Transverse colon (tissue), 4 donors: ENCODE data around the gene JAGN1. TPM values are rescaled to one million over a fixed set of nuclear protein-coding genes. Genes with fewer than 3 reads are reported as not detected.
"Not testable (repeated sequence)": the region's sequence is repeated elsewhere in the genome, so short reads cannot be mapped to it uniquely, and the experiment has no call there.

Source experiments
- DNase-seq: peaks from one replicate; pipeline ENCODE4 v3.0.0-alpha.2; 2019
- H3K27ac ChIP-seq, 4 donors: fragments of 200-600 bp; sonication (generic); 2 replicates each; pipeline ENCODE4 v1.5.1; 2016 to 2018; ENCODE audit warnings: inconsistent platforms in 4 of 4
- H3K27me3 ChIP-seq: fragments of 200-600 bp; sonication (generic); 2 replicates; pipeline ENCODE4 v1.5.1; 2017; ENCODE audit warnings: inconsistent platforms
- H3K36me3 ChIP-seq, 4 donors: fragments of 200-600 bp; sonication (generic); 2 replicates each; pipeline ENCODE4 v1.5.1; 2017 to 2019; ENCODE audit warnings: inconsistent platforms in 4 of 4
- H3K4me1 ChIP-seq, 4 donors: fragments of 200-600 bp; sonication (generic); 2 replicates each; pipeline ENCODE4 v1.5.1; 2017 to 2020; ENCODE audit warnings: inconsistent platforms in 4 of 4
- H3K4me3 ChIP-seq, 4 donors: fragments of 200-600 bp; sonication (generic); 1 replicate in 1 of 4; 2 replicates in 3 of 4; pipeline versions ENCODE4 v1.5.1 to v1.6.1; 2017 to 2019; ENCODE audit warnings: inconsistent platforms in 4 of 4
- H3K9me3 ChIP-seq, 2 donors: fragments of 200-600 bp; sonication (generic); 2 replicates each; pipeline ENCODE4 v1.5.1; 2017 to 2019; ENCODE audit warnings: inconsistent platforms in 2 of 2
- CTCF ChIP-seq, 5 experiments: fragments of 200-600 bp in 3 of 5; fragments of 450-650 bp in 2 of 5; sonication (generic) in 3 of 5; IDR thresholded peaks; 1 replicate in 2 of 5; 2 replicates in 3 of 5; pipeline ENCODE4 v1.5.1; 2016 to 2017; ENCODE audit warnings: antibody characterized with exemption in 5 of 5, inconsistent platforms in 3 of 5, mild to moderate bottlenecking in 2 of 5, moderate library complexity in 1 of 5
- EP300 ChIP-seq: sonication (generic); formaldehyde crosslinking; IDR thresholded peaks from one replicate; pipeline ENCODE4 v1.6.1; 2017; ENCODE audit warnings: antibody characterized with exemption, low read depth
- POLR2A ChIP-seq: fragments of 450-650 bp; IDR thresholded peaks from one replicate; pipeline ENCODE4 v1.6.1; 2016; ENCODE audit warnings: antibody characterized with exemption, mild to moderate bottlenecking, moderate library complexity
- POLR2AphosphoS5 ChIP-seq, 3 donors: sonication (generic); formaldehyde crosslinking; IDR thresholded peaks; one replicate each; pipeline ENCODE4 v1.6.1; 2016; ENCODE audit warnings: antibody characterized with exemption in 3 of 3
- WGBS, 2 donors: methylation state at CpG; one replicate each; pipeline ENCODE4 v1.1.5; 2018; ENCODE audit warnings: low coverage in 1 of 2; 5-methylcytosine and 5-hydroxymethylcytosine counted together
- in situ Hi-C, 4 donors: fragments of 200-750 bp; cut with MboI; loops; one replicate each; pipeline versions ENCODE4 v1.15.0 to v1.15.1; 2017; ENCODE audit warnings: low sequenced_read_pairs in 3 of 4, low pct_ligation_motif_present in 1 of 4, low pct_unique_long_range_greater_than_20kb in 1 of 4
- intact Hi-C: fragments of 100-400 bp; cut with DNase I; formaldehyde crosslinking; loops from one replicate; pipeline ENCODE4 v1.15.1; 2023; ENCODE audit warnings: low total_unique reads
- total RNA-seq, 4 donors: library from RNA; depleted of rRNA; stranded (reverse); fragments of >200 nt; gene quantifications; one replicate each; pipeline ENCODE4 v1.1.0, GENCODE V29; 2016

The JAGN1 gene
- total RNA-seq, 4 donors from 2014 or later, result 5.8 to 73.0 (median 28.5) TPM

GRCh38 chr3:9875448-9875847 lies 15.0 kb upstream of the JAGN1 start:
- Histone ChIP-seq H3K4me3 (no peak overlapping the region), H3K4me1 (peaks cover 0 to 5% (median 0%) of the 10 kb centered on the region in 4 donors), H3K27me3 (no peaks in the 10 kb centered on the region), H3K36me3 (no peaks in the 10 kb centered on the region), H3K9me3 (no peaks in the 10 kb centered on the region), H3K27ac (no peak overlapping the region)
- in situ Hi-C loops (no loop called here), intact Hi-C loops (no loop called here)
- no peak for TF ChIP-seq EP300
- no peak for TF ChIP-seq POLR2A
- TF ChIP-seq CTCF (IDR thresholded peaks at IDR 0.05), result no peak
- TF ChIP-seq POLR2AphosphoS5 (IDR thresholded peaks at IDR 0.05), result no peak
- no peak for DNase-seq

GRCh38 chr3:9876255-9876654 lies 14.2 kb upstream of the JAGN1 start:
- H3K27ac ChIP-seq, DNase-seq: not testable (repeated sequence)
- WGBS, 2 donors, result 71 to 81% methylated on average over 1 to 3 of the region's 4 CpGs

GRCh38 chr3:9876991-9877390 lies 13.4 kb upstream of the JAGN1 start:
- no peaks in the 10 kb centered on the region for H3K9me3 ChIP-seq
- peaks cover 0 to 5% (median 0%) of the 10 kb centered on the region in 4 donors for H3K4me1 ChIP-seq
- no peak overlapping the region for H3K4me3 ChIP-seq
- intact Hi-C loops, result no loop called here
- H3K36me3 ChIP-seq, result no peaks in the 10 kb centered on the region
- no peaks in the 10 kb centered on the region for H3K27me3 ChIP-seq
- in situ Hi-C loops, result no loop called here
- 87% methylated on average over 8 of the region's 12 CpGs; no CpG with 5 or more reads in 1 of the 2 donors for WGBS, 2 donors
- no peak for DNase-seq
- TF ChIP-seq POLR2AphosphoS5 (IDR thresholded peaks at IDR 0.05) (no peak), CTCF (IDR thresholded peaks at IDR 0.05) (no peak), EP300 (no peak), POLR2A (no peak)
- H3K27ac ChIP-seq, result no peak overlapping the region

More at GRCh38 chr3:9876255-9876654, 14.2 kb upstream of the JAGN1 start:
- H3K27me3 ChIP-seq, in situ Hi-C loops, H3K4me1 ChIP-seq, H3K9me3 ChIP-seq, H3K36me3 ChIP-seq, H3K4me3 ChIP-seq, intact Hi-C loops: not testable (repeated sequence)

DNA sequence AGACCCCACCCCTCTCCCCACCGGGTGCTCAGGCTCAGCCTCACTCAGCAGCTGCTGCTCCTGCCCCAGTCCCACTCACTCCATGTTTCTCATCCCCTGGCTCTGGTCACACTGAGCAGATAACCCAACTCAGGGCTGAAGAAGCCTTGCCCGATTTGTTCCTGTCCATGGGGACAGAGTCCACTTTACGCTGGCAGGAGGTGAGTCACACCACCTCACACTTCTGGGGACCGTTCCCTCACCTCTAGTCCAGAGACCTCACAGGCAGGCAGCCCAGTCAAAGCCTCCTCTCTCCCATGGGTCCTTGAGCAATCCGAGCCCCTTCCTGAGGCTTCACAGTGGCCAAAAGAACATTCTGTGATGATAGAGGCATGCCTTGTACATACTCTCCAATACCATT lies 11.7 kb upstream of the JAGN1 start:
- WGBS, 2 donors, result 33 to 66% methylated on average over 1 to 5 of the region's 5 CpGs
- peak; percentile 72 for DNase-seq
- Histone ChIP-seq H3K9me3 (no peaks in the 10 kb centered on the region), H3K36me3 (no peaks in the 10 kb centered on the region), H3K4me3 (no peak overlapping the region), H3K27me3 (no peaks in the 10 kb centered on the region), H3K27ac (peak overlapping the region in 2 of 4 donors; percentile 17 to 24), H3K4me1 (peaks cover 0 to 5% (median under 1%) of the 10 kb centered on the region in 4 donors)
- in situ Hi-C loops, result no loop called here
- intact Hi-C loops, result no loop called here
- peak in 2 of 3 donors; percentile 57 to 75 for TF ChIP-seq POLR2AphosphoS5 (IDR thresholded peaks at IDR 0.05)
- no peak for TF ChIP-seq EP300
- TF ChIP-seq POLR2A, result peak; percentile 54
- no peak for TF ChIP-seq CTCF (IDR thresholded peaks at IDR 0.05)
